ENCODE measurements around the gene FARS2. TPM values are rescaled to one million over a fixed set of nuclear protein-coding genes. Genes with fewer than 3 reads are reported as not detected.

The FARS2 gene
- total and polyA plus RNA-seq, 9 of the 15 experiments (the other 6 are each of a cell fraction or from before 2014, with no cell fraction given): 16.5 to 62.2 (median 27.0) TPM

DNA sequence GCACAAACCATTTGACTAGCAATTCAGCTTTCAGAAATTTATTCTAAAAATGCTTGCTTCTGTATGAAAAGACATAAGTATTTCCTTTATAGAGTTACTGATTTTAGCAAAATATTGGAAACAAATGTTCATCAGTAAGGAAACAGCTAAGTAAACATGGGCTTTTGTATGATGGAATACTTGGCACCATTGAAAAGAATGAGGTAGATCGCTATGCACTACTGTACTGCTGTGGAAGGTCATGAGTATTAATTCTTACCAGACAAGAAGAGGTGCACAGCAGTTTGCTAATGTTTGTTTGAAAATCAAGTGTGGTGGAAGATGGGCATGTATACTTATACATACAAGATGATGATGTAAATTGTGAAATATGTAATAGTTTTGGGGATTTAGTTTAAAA, 73.0 kb downstream of the FARS2 start:
- in situ Hi-C loops (cut with MboI): no loop called here
- Histone ChIP-seq H3K9me1 (ENCODE audit: control insufficient read depth, insufficient read depth, low read length) (no peaks in the 10 kb centered on the region), H3K36me3 (ENCODE audit: control insufficient read depth, insufficient read depth, low read length) (no peaks in the 10 kb centered on the region), H2AFZ (ENCODE audit: low read depth, low read length) (no peak overlapping the region), H3K27me3 (ENCODE audit: control insufficient read depth in 2 of 2, insufficient read depth in 2 of 2, low read length in 2 of 2) (no peaks in the 10 kb centered on the region), H3K79me2 (ENCODE audit: control insufficient read depth, insufficient read depth, low read length) (0 out of 3 replicates have a peak, but pooled peaks cover 4% of the 10 kb centered on the region), H3K27ac (ENCODE audit: extremely low read depth, low read depth, low read length) (no peak overlapping the region), H3K4me2 (ENCODE audit: insufficient read depth, low read length) (no peak overlapping the region), H3K4me1 (replicated peaks in 1 of 2; ENCODE audit: control insufficient read depth in 2 of 2, insufficient read depth in 2 of 2, low read length in 2 of 2) (no peaks in the 10 kb centered on the region), H3K4me3 (no peak overlapping the region), H3K9me3 (replicated peaks; ENCODE audit: control insufficient read depth, insufficient read depth, low read depth, low read length) (no peaks in the 10 kb centered on the region), H4K20me1 (replicated peaks; ENCODE audit: control insufficient read depth, insufficient read depth, low read length) (no peaks in the 10 kb centered on the region), H3K9ac (ENCODE audit: insufficient read depth in 1 of 2, low read depth in 2 of 2, low read length in 2 of 2) (no peak overlapping the region)
- no TSS peak for BruUV-seq (replicated peaks)
- TF ChIP-seq SREBF2 (CRISPR knock-in tag; IDR thresholded peaks at IDR 0.05) (no peak), IFI16 (CRISPR knock-in tag; IDR thresholded peaks at IDR 0.05) (no peak)
- DNase-seq (ENCODE audit: extremely low read depth in 1 of 4, low spot score in 3 of 4) (no peak), FAIRE-seq (no peak), ATAC-seq (no peak)
- intact Hi-C loops (cut with micrococcal nuclease): no loop called here
- CTCF ChIA-PET (ENCODE audit: low intra/inter-chr PET ratio): no interaction called here
- 83% methylated on average over 1 of the region's 1 CpG for WGBS (ENCODE audit: insufficient coverage, low coverage, missing lambda C conversion rate)
- POLR2A ChIA-PET: no interaction called here

DNA sequence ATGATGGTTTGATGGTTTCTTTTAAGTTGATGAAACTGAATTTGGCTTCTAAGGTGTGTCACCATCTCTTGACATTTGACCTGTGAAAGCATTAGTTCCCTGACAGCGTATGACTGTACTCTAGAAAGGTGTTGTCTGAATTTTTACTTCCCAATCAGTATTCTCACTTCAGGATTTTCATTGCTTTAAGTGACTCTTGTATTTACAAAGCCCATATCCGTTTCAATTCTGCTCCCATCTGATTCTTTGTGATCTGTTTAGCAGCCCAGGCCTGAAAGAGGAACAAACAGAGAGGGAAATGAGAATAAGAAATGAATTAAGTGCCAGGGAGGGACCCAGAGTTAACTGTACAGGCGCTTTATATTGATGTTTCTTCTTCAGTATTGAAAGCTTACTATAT, 73.7 kb downstream of the FARS2 start:
- Histone ChIP-seq H4K20me1 (replicated peaks; ENCODE audit: control insufficient read depth, insufficient read depth, low read length) (no peaks in the 10 kb centered on the region), H2AFZ (ENCODE audit: low read depth, low read length) (no peak overlapping the region), H3K4me1 (replicated peaks in 1 of 2; ENCODE audit: control insufficient read depth in 2 of 2, insufficient read depth in 2 of 2, low read length in 2 of 2) (no peaks in the 10 kb centered on the region), H3K27ac (ENCODE audit: extremely low read depth, low read depth, low read length) (no peak overlapping the region), H3K4me3 (no peak overlapping the region), H3K9me3 (replicated peaks; ENCODE audit: control insufficient read depth, insufficient read depth, low read depth, low read length) (no peaks in the 10 kb centered on the region), H3K9ac (ENCODE audit: insufficient read depth in 1 of 2, low read depth in 2 of 2, low read length in 2 of 2) (no peak overlapping the region), H3K79me2 (ENCODE audit: control insufficient read depth, insufficient read depth, low read length) (no peaks in the 10 kb centered on the region), H3K36me3 (ENCODE audit: control insufficient read depth, insufficient read depth, low read length) (no peaks in the 10 kb centered on the region), H3K27me3 (ENCODE audit: control insufficient read depth in 2 of 2, insufficient read depth in 2 of 2, low read length in 2 of 2) (no peaks in the 10 kb centered on the region), H3K4me2 (ENCODE audit: insufficient read depth, low read length) (no peak overlapping the region), H3K9me1 (ENCODE audit: control insufficient read depth, insufficient read depth, low read length) (no peaks in the 10 kb centered on the region)
- DNase-seq (ENCODE audit: extremely low read depth in 1 of 4, low spot score in 3 of 4) (no peak), FAIRE-seq (no peak), ATAC-seq (no peak)
- ChIA-PET POLR2A (no interaction called here), CTCF (ENCODE audit: low intra/inter-chr PET ratio) (no interaction called here)
- BruUV-seq (replicated peaks): no TSS peak
- in situ Hi-C loops (cut with MboI): no loop called here
- intact Hi-C loops (cut with micrococcal nuclease): no loop called here
- WGBS (ENCODE audit: insufficient coverage, low coverage, missing lambda C conversion rate): 55% methylated on average over 3 of the region's 3 CpGs
- TF ChIP-seq BMI1 (IDR thresholded peaks at IDR 0.05; ENCODE audit: low read length) (no peak), PHB (CRISPR knock-in tag; IDR thresholded peaks at IDR 0.05) (no peak), MEF2D (tag; conservative IDR thresholded peaks at IDR 0.05; ENCODE audit: low read depth) (no peak), ZNF384 (IDR thresholded peaks at IDR 0.05; ENCODE audit: low read depth, low read length) (no peak), IRF2 (CRISPR knock-in tag; IDR thresholded peaks at IDR 0.05) (no peak)
- TF ChIP-seq, protein P1, sequence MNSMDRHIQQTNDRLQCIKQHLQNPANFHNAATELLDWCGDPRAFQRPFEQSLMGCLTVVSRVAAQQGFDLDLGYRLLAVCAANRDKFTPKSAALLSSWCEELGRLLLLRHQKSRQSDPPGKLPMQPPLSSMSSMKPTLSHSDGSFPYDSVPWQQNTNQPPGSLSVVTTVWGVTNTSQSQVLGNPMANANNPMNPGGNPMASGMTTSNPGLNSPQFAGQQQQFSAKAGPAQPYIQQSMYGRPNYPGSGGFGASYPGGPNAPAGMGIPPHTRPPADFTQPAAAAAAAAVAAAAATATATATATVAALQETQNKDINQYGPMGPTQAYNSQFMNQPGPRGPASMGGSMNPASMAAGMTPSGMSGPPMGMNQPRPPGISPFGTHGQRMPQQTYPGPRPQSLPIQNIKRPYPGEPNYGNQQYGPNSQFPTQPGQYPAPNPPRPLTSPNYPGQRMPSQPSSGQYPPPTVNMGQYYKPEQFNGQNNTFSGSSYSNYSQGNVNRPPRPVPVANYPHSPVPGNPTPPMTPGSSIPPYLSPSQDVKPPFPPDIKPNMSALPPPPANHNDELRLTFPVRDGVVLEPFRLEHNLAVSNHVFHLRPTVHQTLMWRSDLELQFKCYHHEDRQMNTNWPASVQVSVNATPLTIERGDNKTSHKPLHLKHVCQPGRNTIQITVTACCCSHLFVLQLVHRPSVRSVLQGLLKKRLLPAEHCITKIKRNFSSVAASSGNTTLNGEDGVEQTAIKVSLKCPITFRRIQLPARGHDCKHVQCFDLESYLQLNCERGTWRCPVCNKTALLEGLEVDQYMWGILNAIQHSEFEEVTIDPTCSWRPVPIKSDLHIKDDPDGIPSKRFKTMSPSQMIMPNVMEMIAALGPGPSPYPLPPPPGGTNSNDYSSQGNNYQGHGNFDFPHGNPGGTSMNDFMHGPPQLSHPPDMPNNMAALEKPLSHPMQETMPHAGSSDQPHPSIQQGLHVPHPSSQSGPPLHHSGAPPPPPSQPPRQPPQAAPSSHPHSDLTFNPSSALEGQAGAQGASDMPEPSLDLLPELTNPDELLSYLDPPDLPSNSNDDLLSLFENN (IDR thresholded peaks at IDR 0.05; ENCODE audit: low read depth in 2 of 2, low read length in 2 of 2): no peak
- TF ChIP-seq, protein P2, sequence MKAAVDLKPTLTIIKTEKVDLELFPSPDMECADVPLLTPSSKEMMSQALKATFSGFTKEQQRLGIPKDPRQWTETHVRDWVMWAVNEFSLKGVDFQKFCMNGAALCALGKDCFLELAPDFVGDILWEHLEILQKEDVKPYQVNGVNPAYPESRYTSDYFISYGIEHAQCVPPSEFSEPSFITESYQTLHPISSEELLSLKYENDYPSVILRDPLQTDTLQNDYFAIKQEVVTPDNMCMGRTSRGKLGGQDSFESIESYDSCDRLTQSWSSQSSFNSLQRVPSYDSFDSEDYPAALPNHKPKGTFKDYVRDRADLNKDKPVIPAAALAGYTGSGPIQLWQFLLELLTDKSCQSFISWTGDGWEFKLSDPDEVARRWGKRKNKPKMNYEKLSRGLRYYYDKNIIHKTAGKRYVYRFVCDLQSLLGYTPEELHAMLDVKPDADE (conservative IDR thresholded peaks at IDR 0.05; ENCODE audit: control insufficient read depth, low read depth, low read length): no peak
- TF ChIP-seq, protein P3, sequence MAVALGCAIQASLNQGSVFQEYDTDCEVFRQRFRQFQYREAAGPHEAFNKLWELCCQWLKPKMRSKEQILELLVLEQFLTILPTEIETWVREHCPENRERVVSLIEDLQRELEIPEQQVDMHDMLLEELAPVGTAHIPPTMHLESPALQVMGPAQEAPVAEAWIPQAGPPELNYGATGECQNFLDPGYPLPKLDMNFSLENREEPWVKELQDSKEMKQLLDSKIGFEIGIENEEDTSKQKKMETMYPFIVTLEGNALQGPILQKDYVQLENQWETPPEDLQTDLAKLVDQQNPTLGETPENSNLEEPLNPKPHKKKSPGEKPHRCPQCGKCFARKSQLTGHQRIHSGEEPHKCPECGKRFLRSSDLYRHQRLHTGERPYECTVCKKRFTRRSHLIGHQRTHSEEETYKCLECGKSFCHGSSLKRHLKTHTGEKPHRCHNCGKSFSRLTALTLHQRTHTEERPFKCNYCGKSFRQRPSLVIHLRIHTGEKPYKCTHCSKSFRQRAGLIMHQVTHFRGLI (CRISPR knock-in tag; IDR thresholded peaks at IDR 0.05): no peak
